Sigmoid colon (tissue), 3 donors: Measurements from ENCODE around the gene RPGRIP1.

Experiments used
- CTCF ChIP-seq, 4 experiments: fragments of 450-650 bp in 3 of 4; fragments of 200-600 bp in 1 of 4; IDR thresholded peaks; one replicate each; pipeline ENCODE4 v1.5.1; 2016 to 2019; ENCODE audit warnings: antibody characterized with exemption in 4 of 4, mild to moderate bottlenecking in 3 of 4, moderate library complexity in 2 of 4
- POLR2A ChIP-seq, 2 donors: fragments of 450-650 bp; IDR thresholded peaks; one replicate each; pipeline ENCODE4 v1.6.1; 2016; ENCODE audit warnings: antibody characterized with exemption in 2 of 2, mild to moderate bottlenecking in 2 of 2, moderate library complexity in 2 of 2

- TF ChIP-seq POLR2A (IDR thresholded peaks at IDR 0.05) (no peak), CTCF (IDR thresholded peaks at IDR 0.05) (no peak)
Observed at GRCh38 chr14:21320913-21321312, 41.0 kb downstream of the RPGRIP1 start.
